ENCODE results near the gene MMP14.
"Not testable (repeated sequence)": the region's sequence is repeated elsewhere in the genome, so short reads cannot be mapped to it uniquely, and the experiment has no call there.

Gene MMP14

DNA sequence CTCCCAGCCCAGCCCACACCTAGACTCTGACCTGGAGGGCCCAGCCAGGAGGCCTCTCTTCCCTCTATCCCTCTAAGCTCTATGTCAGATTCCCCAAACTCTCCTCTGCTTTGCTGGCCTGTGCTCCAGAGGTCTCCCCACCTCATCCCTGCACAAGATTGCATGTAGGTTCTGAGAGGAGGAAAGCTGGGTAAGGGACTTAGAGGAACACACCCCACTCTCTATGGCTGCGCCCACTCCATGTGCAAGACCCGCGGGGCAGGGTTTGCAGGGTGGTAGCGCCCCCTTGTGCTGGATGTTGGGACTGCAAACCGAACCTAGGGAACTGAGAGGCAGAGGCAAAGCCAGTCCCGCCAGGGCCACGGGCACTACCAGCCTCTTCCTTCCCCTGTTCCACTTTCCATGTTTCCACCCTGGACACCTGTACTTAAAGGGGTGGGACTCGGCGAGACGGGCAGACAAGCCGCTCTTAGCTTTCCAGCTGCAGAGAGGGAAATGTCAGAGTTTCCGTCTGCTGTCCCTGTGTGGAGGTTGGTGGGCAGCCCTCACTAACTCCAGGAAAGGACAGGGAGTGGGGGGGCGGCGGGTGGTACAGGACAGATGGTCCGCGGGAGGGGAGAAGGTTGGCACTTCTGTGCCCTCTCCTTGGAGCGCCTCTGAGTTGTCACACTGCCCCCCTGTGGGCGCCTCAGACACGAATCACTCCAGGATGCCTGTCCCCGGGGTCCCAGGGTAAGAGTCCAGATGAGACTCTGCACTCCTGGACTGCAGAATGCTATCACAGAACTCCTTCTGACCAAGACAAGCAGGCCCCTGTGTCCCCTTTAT is 16.8 kb downstream of the MMP14 start:
- DNase-seq (ENCODE audit: low read depth), result peak; percentile 90
- H3K4me3 ChIP-seq (replicated peaks; ENCODE audit: low read depth, low read length), result peak overlapping the region; percentile 55
- TF ChIP-seq, protein P1, sequence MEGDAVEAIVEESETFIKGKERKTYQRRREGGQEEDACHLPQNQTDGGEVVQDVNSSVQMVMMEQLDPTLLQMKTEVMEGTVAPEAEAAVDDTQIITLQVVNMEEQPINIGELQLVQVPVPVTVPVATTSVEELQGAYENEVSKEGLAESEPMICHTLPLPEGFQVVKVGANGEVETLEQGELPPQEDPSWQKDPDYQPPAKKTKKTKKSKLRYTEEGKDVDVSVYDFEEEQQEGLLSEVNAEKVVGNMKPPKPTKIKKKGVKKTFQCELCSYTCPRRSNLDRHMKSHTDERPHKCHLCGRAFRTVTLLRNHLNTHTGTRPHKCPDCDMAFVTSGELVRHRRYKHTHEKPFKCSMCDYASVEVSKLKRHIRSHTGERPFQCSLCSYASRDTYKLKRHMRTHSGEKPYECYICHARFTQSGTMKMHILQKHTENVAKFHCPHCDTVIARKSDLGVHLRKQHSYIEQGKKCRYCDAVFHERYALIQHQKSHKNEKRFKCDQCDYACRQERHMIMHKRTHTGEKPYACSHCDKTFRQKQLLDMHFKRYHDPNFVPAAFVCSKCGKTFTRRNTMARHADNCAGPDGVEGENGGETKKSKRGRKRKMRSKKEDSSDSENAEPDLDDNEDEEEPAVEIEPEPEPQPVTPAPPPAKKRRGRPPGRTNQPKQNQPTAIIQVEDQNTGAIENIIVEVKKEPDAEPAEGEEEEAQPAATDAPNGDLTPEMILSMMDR (IDR thresholded peaks at IDR 0.05; ENCODE audit: low read length, missing control alignments), result peak; percentile 85

- H3K4me3 ChIP-seq (replicated peaks; ENCODE audit: low read depth, low read length); DNase-seq (ENCODE audit: low read depth): not testable (repeated sequence)
Measured at GRCh38 chr14:22854296-22854695, 17.9 kb downstream of the MMP14 start.

GRCh38 chr14:22854963-22855724 is 18.8 kb downstream of the MMP14 start:
- no peak for DNase-seq (ENCODE audit: low read depth)
- TF ChIP-seq, protein P1 (IDR thresholded peaks at IDR 0.05; ENCODE audit: low read length, missing control alignments), result no peak
- H3K4me3 ChIP-seq (replicated peaks; ENCODE audit: low read depth, low read length), result no peak overlapping the region

DNA sequence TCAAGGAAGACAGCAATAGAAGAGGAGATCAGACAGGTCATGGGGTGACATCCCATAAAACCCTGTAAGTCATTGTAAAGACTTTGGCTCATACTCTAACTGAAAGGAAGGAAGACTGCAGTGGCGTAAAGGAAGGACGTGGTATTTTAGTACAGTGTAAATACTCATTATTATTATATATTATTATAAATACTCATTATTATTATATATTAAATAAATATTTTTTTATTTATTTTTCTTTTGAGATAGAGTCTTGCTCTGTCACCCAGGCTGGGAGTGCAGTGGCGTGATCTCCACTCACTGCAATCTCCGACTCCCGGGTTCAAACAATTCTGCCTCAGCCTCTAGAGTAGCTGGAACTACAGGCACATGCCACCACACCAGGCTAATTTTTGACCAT is 20.0 kb downstream of the MMP14 start:
- TF ChIP-seq, protein P1 (IDR thresholded peaks at IDR 0.05; ENCODE audit: low read length, missing control alignments), result no peak
- no peak overlapping the region for H3K4me3 ChIP-seq (replicated peaks; ENCODE audit: low read depth, low read length)
- no peak for DNase-seq (ENCODE audit: low read depth)

DNA sequence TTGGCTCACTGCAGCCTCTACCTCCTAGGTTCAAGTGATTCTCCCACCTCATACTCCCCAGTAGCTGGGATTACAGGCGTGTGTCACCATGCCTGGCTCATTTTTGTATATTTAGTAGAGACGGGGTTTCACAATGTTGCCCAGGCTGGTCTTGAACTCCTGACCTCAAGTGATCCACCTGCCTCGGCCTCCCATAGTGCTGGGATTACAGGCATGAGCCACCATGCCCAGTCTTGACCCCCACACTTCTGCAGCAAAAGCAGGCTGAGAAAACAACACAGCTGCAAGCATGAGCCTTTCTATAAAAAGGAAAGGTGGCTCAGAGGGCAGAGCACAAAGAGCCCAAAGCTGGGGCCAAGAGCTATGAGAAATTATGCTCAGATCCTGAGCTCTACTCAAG is 24.0 kb downstream of the MMP14 start:
- H3K4me3 ChIP-seq (replicated peaks; ENCODE audit: low read depth, low read length); DNase-seq (ENCODE audit: low read depth): not testable (repeated sequence)

DNA sequence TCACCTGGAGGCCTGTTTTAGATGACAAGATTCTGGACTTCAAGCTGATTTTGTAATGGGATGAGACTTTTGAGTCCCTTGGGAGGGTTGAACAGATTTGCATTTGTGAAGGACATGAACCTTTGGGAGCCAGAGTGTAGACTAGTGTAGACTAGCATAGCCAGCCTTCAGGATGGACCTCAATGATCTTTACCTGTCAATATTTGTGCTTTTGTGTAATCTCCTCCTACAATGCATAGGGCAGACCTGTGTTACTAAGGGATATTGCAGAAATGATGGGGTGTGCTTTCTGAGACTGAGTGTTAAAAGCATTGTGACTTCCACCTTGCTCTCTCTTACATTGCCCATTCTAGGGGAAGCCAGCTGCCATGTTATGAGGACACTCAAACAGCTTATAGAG is 25.3 kb downstream of the MMP14 start:
- H3K4me3 ChIP-seq (replicated peaks; ENCODE audit: low read depth, low read length), result no peak overlapping the region
- TF ChIP-seq, protein P1 (IDR thresholded peaks at IDR 0.05; ENCODE audit: low read length, missing control alignments), result no peak
- DNase-seq (ENCODE audit: low read depth), result no peak

DNA sequence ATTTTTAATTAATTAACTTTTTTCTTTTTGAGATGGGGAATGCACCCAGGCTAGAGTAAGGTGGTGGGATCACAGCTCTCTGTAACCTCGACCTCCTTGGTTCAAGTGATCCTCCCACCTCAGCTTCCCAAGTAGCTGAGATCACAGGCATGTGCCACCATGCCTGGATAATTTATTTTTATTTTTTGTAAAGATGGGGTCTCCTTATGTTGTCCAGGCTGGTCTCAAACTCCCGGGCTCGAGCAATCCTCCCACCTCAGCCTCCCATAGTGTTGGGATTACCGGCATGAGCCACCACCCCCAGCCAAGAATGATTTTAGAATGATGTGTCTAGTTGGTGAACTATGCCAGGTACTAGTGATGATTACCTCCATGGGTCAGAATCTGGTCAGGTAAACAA is 28.6 kb downstream of the MMP14 start:
- TF ChIP-seq, protein P1 (IDR thresholded peaks at IDR 0.05; ENCODE audit: low read length, missing control alignments), result no peak
- no peak overlapping the region for H3K4me3 ChIP-seq (replicated peaks; ENCODE audit: low read depth, low read length)
- no peak for DNase-seq (ENCODE audit: low read depth)
